Astrocyte (in vitro differentiated cells and primary cell): ENCODE results near the gene ADCK1. TPM values are rescaled to one million over a fixed set of nuclear protein-coding genes. Genes with fewer than 3 reads are reported as not detected.

Source experiments
- DNase-seq: peaks from one replicate; pipeline ENCODE4 v3.0.0-alpha.2; 2010; ENCODE audit warnings: low read depth
- FAIRE-seq: peaks from 2 replicates; lab custom pipeline; 2011; peaks lifted over from hg19 to GRCh38; lab: Jason Lieb, UNC
- H2AFZ ChIP-seq: 2 replicates; pipeline ENCODE4 v1.6.0; 2012; ENCODE audit warnings: low read depth, low read length, inconsistent platforms
- H3K27ac ChIP-seq: 2 replicates; pipeline ENCODE4 v1.5.1; 2011; ENCODE audit warnings: low read depth, low read length, inconsistent platforms
- H3K27me3 ChIP-seq: 2 replicates; pipeline ENCODE4 v1.6.0; 2011; ENCODE audit warnings: low read length, inconsistent platforms; ENCODE audit not compliant: insufficient read depth
- H3K36me3 ChIP-seq: 2 replicates; pipeline ENCODE4 v1.5.1; 2011; ENCODE audit warnings: low read length, inconsistent platforms; ENCODE audit not compliant: insufficient read depth
- H3K4me1 ChIP-seq: 2 replicates; pipeline ENCODE4 v1.5.1; 2011; ENCODE audit warnings: low read length, inconsistent platforms; ENCODE audit not compliant: insufficient read depth
- H3K4me2 ChIP-seq: 2 replicates; pipeline ENCODE4 v1.6.0; 2012; ENCODE audit warnings: low read length, inconsistent platforms
- H3K4me3 ChIP-seq: 2 replicates; pipeline ENCODE4 v1.5.1; 2011; ENCODE audit warnings: low read depth, mild to moderate bottlenecking, low read length, inconsistent platforms; ENCODE audit not compliant: insufficient read depth
- H3K79me2 ChIP-seq: 2 replicates; pipeline ENCODE4 v1.6.0; 2012; ENCODE audit warnings: mild to moderate bottlenecking, low read length, inconsistent platforms; ENCODE audit not compliant: insufficient read depth
- H3K9ac ChIP-seq: 2 replicates; pipeline ENCODE4 v1.6.0; 2012; ENCODE audit warnings: mild to moderate bottlenecking, low read length, inconsistent platforms
- H3K9me3 ChIP-seq: 2 replicates; pipeline ENCODE4 v1.5.1; 2012; ENCODE audit warnings: low read depth, mild to moderate bottlenecking, low read length, inconsistent platforms; ENCODE audit not compliant: insufficient read depth
- H4K20me1 ChIP-seq: 2 replicates; pipeline ENCODE4 v1.6.0; 2012; ENCODE audit warnings: low read length, inconsistent platforms; ENCODE audit not compliant: insufficient read depth
- H3K27ac Mint-ChIP-seq: one replicate; pipeline ENCODE4 v1.8.0; 2021; ENCODE audit warnings: mild to moderate bottlenecking, mixed read lengths; ENCODE audit not compliant: unreplicated experiment
- H3K27me3 Mint-ChIP-seq: one replicate; pipeline ENCODE4 v1.8.0; 2021; ENCODE audit warnings: low read depth, mixed read lengths; ENCODE audit not compliant: unreplicated experiment
- H3K36me3 Mint-ChIP-seq: one replicate; pipeline ENCODE4 v1.8.0; 2021; ENCODE audit warnings: low read depth, mixed read lengths; ENCODE audit not compliant: unreplicated experiment
- H3K4me1 Mint-ChIP-seq: one replicate; pipeline ENCODE4 v1.8.0; 2021; ENCODE audit warnings: low read depth, mixed read lengths; ENCODE audit not compliant: unreplicated experiment
- H3K4me3 Mint-ChIP-seq: one replicate; pipeline ENCODE4 v1.8.0; 2021; ENCODE audit warnings: mild to moderate bottlenecking, moderate library complexity, mixed read lengths; ENCODE audit not compliant: unreplicated experiment
- H3K9me3 Mint-ChIP-seq: one replicate; pipeline ENCODE4 v1.8.0; 2021; ENCODE audit warnings: mild to moderate bottlenecking, mixed read lengths; ENCODE audit not compliant: unreplicated experiment
- CTCF ChIP-seq: IDR thresholded peaks from 2 replicates; pipeline ENCODE4 v1.5.1; 2011; ENCODE audit warnings: low read depth, mild to moderate bottlenecking, inconsistent platforms, low read length, moderate library complexity; ENCODE audit not compliant: insufficient read depth
- EZH2 ChIP-seq: IDR thresholded peaks from 2 replicates; pipeline ENCODE4 v1.6.1; 2012; ENCODE audit warnings: mild to moderate bottlenecking, low read length, inconsistent platforms; ENCODE audit not compliant: insufficient read depth
- total RNA-seq: library from RNA; stranded (reverse); gene quantifications from 2 replicates; pipeline ENCODE4 v1.2.1, GENCODE V29; 2021

The ADCK1 gene
- total RNA-seq, 1 donor from 2014 or later, result 5.8 TPM

- Histone ChIP-seq H3K27ac (no peak overlapping the region), H3K79me2 (no peaks in the 10 kb centered on the region), H3K4me1 (peaks cover 9% of the 10 kb centered on the region), H3K36me3 (no peaks in the 10 kb centered on the region), H3K27me3 (peaks cover 42% of the 10 kb centered on the region), H4K20me1 (no peaks in the 10 kb centered on the region), H3K4me2 (peak overlapping the region; percentile 78), H2AFZ (peak overlapping the region; percentile 65), H3K9me3 (no peaks in the 10 kb centered on the region), H3K4me3 (peak overlapping the region; percentile 34), H3K9ac (no peak overlapping the region)
- Mint-ChIP-seq H3K27ac (no peak overlapping the region), H3K4me1 (peaks cover 16% of the 10 kb centered on the region), H3K36me3 (no peaks in the 10 kb centered on the region), H3K9me3 (peaks cover 6% of the 10 kb centered on the region), H3K27me3 (peaks cover 28% of the 10 kb centered on the region), H3K4me3 (peak overlapping the region; percentile 61)
- no peak for TF ChIP-seq CTCF
- no peak for TF ChIP-seq EZH2
- FAIRE-seq (no peak), DNase-seq (no peak)
These were observed 180.8 kb downstream of the ADCK1 start for GRCh38 chr14:77980475-77981321.

Other genes starting within 250 kb of the ADCK1 start
- gene SPTLC2, start 183.5 kb upstream of the ADCK1 start, total RNA-seq, result 51.2 and 55.9 TPM in 2 replicates
- 13.2 and 15.2 TPM in 2 replicates for gene ALKBH1, start 92.1 kb upstream of the ADCK1 start, total RNA-seq
- 189 and 200 TPM in 2 replicates for gene SLIRP, start 92.0 kb upstream of the ADCK1 start, total RNA-seq
- gene SNW1, start 39.0 kb upstream of the ADCK1 start, total RNA-seq, result 72.9 and 78.3 TPM in 2 replicates